DOHH2 (cell line): Measurements from ENCODE around the gene KIF3B.
A peak's percentile ranks its signal among the peaks of the same experiment; 100 is the strongest.

Experiments used
- H3F3A ChIP-seq: fragments of 200-600 bp; sonication (generic), shearing (Covaris generic); 2 replicates; pipeline ENCODE4 v1.6.0; 2016; ENCODE audit warnings: antibody characterized with exemption, mild to moderate bottlenecking; ENCODE audit not compliant: control insufficient read depth, insufficient read depth
- H3K27ac ChIP-seq: fragments of 200-600 bp; sonication (generic); 2 replicates; pipeline ENCODE4 v1.5.1; 2014; ENCODE audit warnings: low read depth, mild to moderate bottlenecking, low read length, moderate library complexity
- H3K27me3 ChIP-seq: fragments of 200-600 bp; sonication (generic); 2 replicates; pipeline ENCODE4 v1.6.1; 2014; ENCODE audit warnings: mild to moderate bottlenecking, low read length, mixed read lengths; ENCODE audit not compliant: control insufficient read depth
- H3K36me3 ChIP-seq: fragments of 200-600 bp; sonication (generic); 2 replicates; pipeline ENCODE4 v1.6.1; 2014; ENCODE audit warnings: mild to moderate bottlenecking, low read length, moderate library complexity, mixed read lengths; ENCODE audit not compliant: control insufficient read depth
- H3K4me1 ChIP-seq: fragments of 200-600 bp; sonication (generic); 2 replicates; pipeline ENCODE4 v1.6.1; 2014; ENCODE audit warnings: mild to moderate bottlenecking, low read length, mixed read lengths; ENCODE audit not compliant: control insufficient read depth
- H3K4me2 ChIP-seq: fragments of 200-600 bp; sonication (generic); 2 replicates; pipeline ENCODE4 v1.6.0; 2014; ENCODE audit warnings: mild to moderate bottlenecking, low read length, moderate library complexity
- H3K4me3 ChIP-seq: fragments of 200-600 bp; sonication (generic); 2 replicates; pipeline ENCODE4 v1.5.1; 2014; ENCODE audit warnings: mild to moderate bottlenecking, low read length, mixed read lengths
- H3K79me2 ChIP-seq: fragments of 200-600 bp; sonication (generic); 2 replicates; pipeline ENCODE4 v1.6.1; 2014; ENCODE audit warnings: mild to moderate bottlenecking, low read length, mixed read lengths; ENCODE audit not compliant: control insufficient read depth
- H3K9me2 ChIP-seq: fragments of 200-600 bp; sonication (generic); replicated peaks from 2 replicates; pipeline ENCODE4 v1.6.1; 2014; ENCODE audit warnings: mild to moderate bottlenecking, low read length, mixed read lengths; ENCODE audit not compliant: control insufficient read depth
- H3K9me3 ChIP-seq: fragments of 200-600 bp; sonication (generic); 2 replicates; pipeline ENCODE4 v1.6.1; 2014; ENCODE audit warnings: antibody characterized with exemption, low read length, mixed read lengths; ENCODE audit not compliant: control insufficient read depth, insufficient read depth
- H4K20me1 ChIP-seq: fragments of 200-600 bp; sonication (generic); 2 replicates; pipeline ENCODE4 v1.6.0; 2014; ENCODE audit warnings: low read depth, mild to moderate bottlenecking, antibody characterized with exemption, low read length, moderate library complexity; ENCODE audit not compliant: control insufficient read depth, insufficient read depth
- EZH2phosphoT487 ChIP-seq: fragments of 200-600 bp; sonication (generic); IDR thresholded peaks from 2 replicates; pipeline ENCODE4 v1.6.1; 2017; ENCODE audit warnings: borderline replicate concordance, mild to moderate bottlenecking, antibody characterized with exemption, low read length, moderate library complexity, mixed read lengths
- TF ChIP-seq, protein P1 (sequence below): fragments of 200-600 bp; sonication (generic); IDR thresholded peaks from one replicate; pipeline ENCODE4 v1.5.1; 2014; ENCODE audit warnings: antibody characterized with exemption, mild to moderate bottlenecking, low read depth, low read length; ENCODE audit not compliant: poor library complexity, severe bottlenecking

KIF3B gene

GRCh38 chr20:32238483-32239425, 38.7 kb upstream of the KIF3B start:
- Histone ChIP-seq H3K36me3 (peaks cover 37% of the 10 kb centered on the region), H3K9me3 (no peaks in the 10 kb centered on the region), H3K9me2 (no peaks in the 10 kb centered on the region), H3K4me1 (peaks cover 40% of the 10 kb centered on the region), H3F3A (peaks cover 10% of the 10 kb centered on the region), H3K79me2 (no peaks in the 10 kb centered on the region), H4K20me1 (no peaks in the 10 kb centered on the region), H3K4me3 (no peak overlapping the region), H3K27me3 (no peaks in the 10 kb centered on the region), H3K27ac (no peak overlapping the region), H3K4me2 (peak overlapping the region; percentile 52; the same call in 1 of the 2 replicates)
- TF ChIP-seq, protein P1, sequence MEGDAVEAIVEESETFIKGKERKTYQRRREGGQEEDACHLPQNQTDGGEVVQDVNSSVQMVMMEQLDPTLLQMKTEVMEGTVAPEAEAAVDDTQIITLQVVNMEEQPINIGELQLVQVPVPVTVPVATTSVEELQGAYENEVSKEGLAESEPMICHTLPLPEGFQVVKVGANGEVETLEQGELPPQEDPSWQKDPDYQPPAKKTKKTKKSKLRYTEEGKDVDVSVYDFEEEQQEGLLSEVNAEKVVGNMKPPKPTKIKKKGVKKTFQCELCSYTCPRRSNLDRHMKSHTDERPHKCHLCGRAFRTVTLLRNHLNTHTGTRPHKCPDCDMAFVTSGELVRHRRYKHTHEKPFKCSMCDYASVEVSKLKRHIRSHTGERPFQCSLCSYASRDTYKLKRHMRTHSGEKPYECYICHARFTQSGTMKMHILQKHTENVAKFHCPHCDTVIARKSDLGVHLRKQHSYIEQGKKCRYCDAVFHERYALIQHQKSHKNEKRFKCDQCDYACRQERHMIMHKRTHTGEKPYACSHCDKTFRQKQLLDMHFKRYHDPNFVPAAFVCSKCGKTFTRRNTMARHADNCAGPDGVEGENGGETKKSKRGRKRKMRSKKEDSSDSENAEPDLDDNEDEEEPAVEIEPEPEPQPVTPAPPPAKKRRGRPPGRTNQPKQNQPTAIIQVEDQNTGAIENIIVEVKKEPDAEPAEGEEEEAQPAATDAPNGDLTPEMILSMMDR: no peak
- TF ChIP-seq EZH2phosphoT487: no peak

GRCh38 chr20:32240205-32240604, 37.2 kb upstream of the KIF3B start:
- Histone ChIP-seq H3F3A (peaks cover 10% of the 10 kb centered on the region), H3K4me2 (peak overlapping the region; percentile 52), H3K27ac (no peak overlapping the region), H3K79me2 (no peaks in the 10 kb centered on the region), H3K9me3 (no peaks in the 10 kb centered on the region), H3K36me3 (peaks cover 22% of the 10 kb centered on the region), H3K27me3 (no peaks in the 10 kb centered on the region), H4K20me1 (no peaks in the 10 kb centered on the region), H3K4me1 (peaks cover 47% of the 10 kb centered on the region), H3K9me2 (no peaks in the 10 kb centered on the region), H3K4me3 (peak overlapping the region; percentile 22)
- TF ChIP-seq, protein P1: peak; percentile 50
- TF ChIP-seq EZH2phosphoT487: no peak

DNA sequence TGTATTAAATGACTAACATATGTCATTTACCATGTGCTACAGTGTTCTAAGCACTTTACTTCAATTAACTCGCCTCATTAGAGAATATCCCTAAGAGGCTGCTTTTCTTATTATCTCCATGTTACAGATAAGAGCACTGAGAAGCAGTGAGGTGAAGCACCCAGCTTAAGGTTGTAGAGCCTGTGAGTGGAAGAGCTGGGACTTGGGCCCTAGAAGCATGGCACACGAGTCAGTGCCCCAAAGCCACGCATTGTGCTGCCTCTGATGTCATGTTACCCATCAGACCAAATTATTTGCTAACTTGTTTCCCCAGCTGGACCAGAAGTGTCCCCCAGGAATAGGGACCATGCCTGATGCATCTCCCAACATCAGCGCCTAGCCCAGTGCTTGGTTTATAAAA, 35.6 kb upstream of the KIF3B start:
- Histone ChIP-seq H3K27me3 (no peaks in the 10 kb centered on the region), H3K4me1 (peaks cover 47% of the 10 kb centered on the region), H3K27ac (no peak overlapping the region), H3K79me2 (no peaks in the 10 kb centered on the region), H3F3A (peaks cover 10% of the 10 kb centered on the region), H4K20me1 (no peaks in the 10 kb centered on the region), H3K4me3 (no peak overlapping the region), H3K4me2 (no peak overlapping the region), H3K9me3 (no peaks in the 10 kb centered on the region), H3K9me2 (no peaks in the 10 kb centered on the region), H3K36me3 (peaks cover 6% of the 10 kb centered on the region)
- no peak for TF ChIP-seq EZH2phosphoT487
- TF ChIP-seq, protein P1: no peak
